Subcutaneous abdominal adipose tissue (tissue), 5 donors: Measurements from ENCODE around the gene FCHSD2.

Experiments used
- H3K27ac ChIP-seq: one replicate; pipeline ENCODE4 v1.7.0; 2013; ENCODE audit warnings: low read depth, mild to moderate bottlenecking, inconsistent platforms, low read length, moderate library complexity
- H3K27me3 ChIP-seq, 5 donors: one replicate each; pipeline ENCODE4 v1.7.0; 2013; ENCODE audit warnings: low read length in 5 of 5, inconsistent platforms in 1 of 5; ENCODE audit not compliant: control insufficient read depth in 5 of 5, insufficient read depth in 4 of 5
- H3K36me3 ChIP-seq, 5 donors: one replicate each; pipeline ENCODE4 v1.7.0; 2013; ENCODE audit warnings: low read length in 5 of 5; ENCODE audit not compliant: control insufficient read depth in 5 of 5, insufficient read depth in 5 of 5
- H3K4me1 ChIP-seq, 5 donors: one replicate each; pipeline ENCODE4 v1.7.0; 2013; ENCODE audit warnings: low read length in 5 of 5, mild to moderate bottlenecking in 3 of 5, moderate library complexity in 1 of 5; ENCODE audit not compliant: control insufficient read depth in 5 of 5, insufficient read depth in 5 of 5
- H3K4me3 ChIP-seq, 5 donors: one replicate each; pipeline ENCODE4 v1.7.0; 2013; ENCODE audit warnings: low read length in 5 of 5, low read depth in 1 of 5
- H3K9ac ChIP-seq, 5 donors: one replicate each; pipeline ENCODE4 v1.7.0; 2013; ENCODE audit warnings: low read length in 5 of 5, mild to moderate bottlenecking in 4 of 5, moderate library complexity in 3 of 5
- H3K9me3 ChIP-seq, 5 donors: one replicate each; pipeline ENCODE4 v1.7.0; 2013; ENCODE audit warnings: low read length in 5 of 5; ENCODE audit not compliant: control insufficient read depth in 5 of 5
- donor health status: healthy.
- donor health status: healthy.
- donor health status: healthy.
- donor health status: healthy.
- donor health status: healthy.

The FCHSD2 gene

GRCh38 chr11:73184953-73185671, 43.0 kb upstream of the FCHSD2 start:
- Histone ChIP-seq H3K27ac (no peak overlapping the region), H3K4me3 (peak overlapping the region in 3 of 5 donors; percentile 16 to 32 (median 19)), H3K9ac (no peak overlapping the region), H3K4me1 (peaks cover 0 to 27% (median 6%) of the 10 kb centered on the region in 5 donors), H3K9me3 (no peaks in the 10 kb centered on the region), H3K27me3 (peaks cover 0 to 5% (median 2%) of the 10 kb centered on the region in 5 donors), H3K36me3 (no peaks in the 10 kb centered on the region)

- H3K27ac ChIP-seq, result no peak overlapping the region
- no peak overlapping the region for H3K4me3 ChIP-seq
- H3K9ac ChIP-seq, result no peak overlapping the region
Measured at GRCh38 chr11:73182824-73183321, 40.8 kb upstream of the FCHSD2 start.

GRCh38 chr11:73178681-73179080, 36.6 kb upstream of the FCHSD2 start:
- Histone ChIP-seq H3K4me3 (no peak overlapping the region), H3K36me3 (no peaks in the 10 kb centered on the region), H3K4me1 (peaks cover 3 to 28% (median 10%) of the 10 kb centered on the region in 5 donors), H3K9me3 (no peaks in the 10 kb centered on the region), H3K9ac (no peak overlapping the region), H3K27me3 (peaks cover 0 to 3% (median 0%) of the 10 kb centered on the region in 5 donors), H3K27ac (no peak overlapping the region)

More at GRCh38 chr11:73182824-73183321, 40.8 kb upstream of the FCHSD2 start:
- H3K4me1 ChIP-seq, result peaks cover 1 to 14% (median 6%) of the 10 kb centered on the region in 5 donors
- H3K27me3 ChIP-seq, result peaks cover 0 to 5% (median 2%) of the 10 kb centered on the region in 5 donors
- H3K36me3 ChIP-seq, result no peaks in the 10 kb centered on the region
- H3K9me3 ChIP-seq, result no peaks in the 10 kb centered on the region

GRCh38 chr11:73177778-73178539, 35.8 kb upstream of the FCHSD2 start:
- peaks cover 0 to 2% (median 0%) of the 10 kb centered on the region in 5 donors for H3K27me3 ChIP-seq
- no peaks in the 10 kb centered on the region for H3K36me3 ChIP-seq
- H3K4me1 ChIP-seq, result peaks cover 3 to 29% (median 11%) of the 10 kb centered on the region in 5 donors
- no peaks in the 10 kb centered on the region for H3K9me3 ChIP-seq
- H3K27ac ChIP-seq, result no peak overlapping the region
- H3K9ac ChIP-seq, result peak overlapping the region in 1 of 5 donors; percentile 46
- H3K4me3 ChIP-seq, result peak overlapping the region in 1 of 5 donors; percentile 7

- Histone ChIP-seq H3K36me3 (no peaks in the 10 kb centered on the region), H3K4me1 (peaks cover 3 to 29% (median 11%) of the 10 kb centered on the region in 5 donors), H3K4me3 (no peak overlapping the region), H3K27ac (no peak overlapping the region), H3K27me3 (no peaks in the 10 kb centered on the region), H3K9me3 (no peaks in the 10 kb centered on the region), H3K9ac (peak overlapping the region in 1 of 5 donors; percentile 46)
Measured at GRCh38 chr11:73177380-73177777, 35.3 kb upstream of the FCHSD2 start.

- no peak overlapping the region for H3K9ac ChIP-seq
- no peak overlapping the region for H3K27ac ChIP-seq
- H3K9me3 ChIP-seq, result no peaks in the 10 kb centered on the region
- H3K4me3 ChIP-seq, result no peak overlapping the region
- no peaks in the 10 kb centered on the region for H3K36me3 ChIP-seq
- peaks cover 3 to 29% (median 11%) of the 10 kb centered on the region in 5 donors for H3K4me1 ChIP-seq
- H3K27me3 ChIP-seq, result no peaks in the 10 kb centered on the region
Measured at GRCh38 chr11:73176874-73177155, 34.7 kb upstream of the FCHSD2 start.

- Histone ChIP-seq H3K4me1 (peaks cover 3 to 29% (median 11%) of the 10 kb centered on the region in 5 donors), H3K9me3 (no peaks in the 10 kb centered on the region), H3K27ac (no peak overlapping the region), H3K9ac (no peak overlapping the region), H3K36me3 (no peaks in the 10 kb centered on the region), H3K27me3 (no peaks in the 10 kb centered on the region), H3K4me3 (no peak overlapping the region)
Measured at GRCh38 chr11:73176145-73176873, 34.2 kb upstream of the FCHSD2 start.

GRCh38 chr11:73175551-73176144, 33.5 kb upstream of the FCHSD2 start:
- Histone ChIP-seq H3K9ac (no peak overlapping the region), H3K27me3 (no peaks in the 10 kb centered on the region), H3K4me1 (peaks cover 3 to 29% (median 11%) of the 10 kb centered on the region in 5 donors), H3K27ac (no peak overlapping the region), H3K36me3 (no peaks in the 10 kb centered on the region), H3K9me3 (no peaks in the 10 kb centered on the region), H3K4me3 (no peak overlapping the region)

- Histone ChIP-seq H3K9ac (no peak overlapping the region), H3K4me3 (no peak overlapping the region), H3K4me1 (peaks cover 3 to 29% (median 11%) of the 10 kb centered on the region in 5 donors), H3K27me3 (no peaks in the 10 kb centered on the region), H3K27ac (no peak overlapping the region), H3K9me3 (no peaks in the 10 kb centered on the region), H3K36me3 (no peaks in the 10 kb centered on the region)
Measured at GRCh38 chr11:73174495-73174791, 32.3 kb upstream of the FCHSD2 start.
